Stimulated activated CD8-positive, alpha-beta memory T cell treated with anti-CD3 and anti-CD28 coated beads, Interleukin-15, amount 100 ng/mL, for 48 hours (primary cell): Measurements from ENCODE around the gene ARL8B.
A peak's percentile ranks its signal among the peaks of the same experiment; 100 is the strongest.

ENCODE experiments used
- DNase-seq, 2 donors: peaks; one replicate each; pipeline ENCODE4 v3.0.0-alpha.2; 2020; ENCODE audit warnings: low read depth in 2 of 2

Gene ARL8B

DNA sequence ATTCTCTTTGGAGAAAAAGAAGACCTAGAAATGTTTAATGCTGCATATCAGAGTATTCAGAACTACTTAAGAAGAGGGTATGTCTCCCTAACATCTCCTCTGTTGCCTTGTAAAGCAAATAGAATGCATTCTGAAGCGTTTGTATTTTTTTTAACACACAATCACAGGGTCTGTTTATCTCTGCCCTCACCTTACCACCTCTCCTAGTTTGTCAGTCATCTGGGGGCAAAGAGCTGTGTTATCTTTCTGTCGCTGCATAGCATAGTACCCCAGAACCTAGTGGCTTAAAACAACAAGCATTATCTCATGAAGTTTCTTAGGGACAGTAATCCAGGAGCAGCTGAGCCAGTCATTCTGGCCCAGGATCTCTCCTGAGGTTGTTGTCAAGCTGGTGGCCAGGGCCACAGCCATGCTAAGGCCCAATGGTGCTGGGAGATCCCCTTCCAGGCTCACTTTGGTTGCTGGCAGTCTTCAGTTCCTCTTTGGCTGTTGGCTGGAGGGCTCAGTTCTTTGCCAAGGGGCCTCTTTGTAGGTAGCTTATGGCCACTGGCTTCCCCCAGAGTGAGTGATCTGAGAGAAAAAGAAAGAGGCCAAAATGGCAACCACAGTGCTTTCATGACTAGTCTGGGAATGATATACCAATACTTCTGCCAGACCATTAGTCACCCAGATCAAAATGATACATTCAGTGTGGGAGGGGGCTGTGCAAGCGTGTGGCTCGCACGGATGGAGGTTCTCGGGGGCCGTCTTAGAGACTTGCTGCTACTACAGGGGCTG lies 83.3 kb downstream of the ARL8B start:
- DNase-seq: peak in 1 of 2 donors; percentile 63

DNA sequence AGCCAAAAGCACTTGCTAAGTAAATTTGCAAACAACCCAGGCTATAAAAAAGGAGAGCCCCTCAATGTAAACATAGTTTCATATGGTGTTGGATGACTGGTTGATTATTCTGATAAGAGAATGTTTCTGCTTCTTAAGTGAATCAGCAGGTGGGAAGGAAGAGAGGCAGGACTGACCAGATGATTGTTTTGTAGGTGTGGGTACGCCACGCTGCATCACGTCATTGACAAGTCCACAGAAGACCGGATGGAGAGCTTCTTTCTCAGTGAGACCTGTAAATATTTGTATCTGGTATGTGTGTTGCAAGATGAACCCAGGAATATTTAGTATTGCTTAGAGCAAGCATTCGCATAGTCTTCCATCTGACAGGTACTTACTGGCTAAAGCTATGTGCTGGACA lies 88.8 kb downstream of the ARL8B start:
- DNase-seq: no peak

DNA sequence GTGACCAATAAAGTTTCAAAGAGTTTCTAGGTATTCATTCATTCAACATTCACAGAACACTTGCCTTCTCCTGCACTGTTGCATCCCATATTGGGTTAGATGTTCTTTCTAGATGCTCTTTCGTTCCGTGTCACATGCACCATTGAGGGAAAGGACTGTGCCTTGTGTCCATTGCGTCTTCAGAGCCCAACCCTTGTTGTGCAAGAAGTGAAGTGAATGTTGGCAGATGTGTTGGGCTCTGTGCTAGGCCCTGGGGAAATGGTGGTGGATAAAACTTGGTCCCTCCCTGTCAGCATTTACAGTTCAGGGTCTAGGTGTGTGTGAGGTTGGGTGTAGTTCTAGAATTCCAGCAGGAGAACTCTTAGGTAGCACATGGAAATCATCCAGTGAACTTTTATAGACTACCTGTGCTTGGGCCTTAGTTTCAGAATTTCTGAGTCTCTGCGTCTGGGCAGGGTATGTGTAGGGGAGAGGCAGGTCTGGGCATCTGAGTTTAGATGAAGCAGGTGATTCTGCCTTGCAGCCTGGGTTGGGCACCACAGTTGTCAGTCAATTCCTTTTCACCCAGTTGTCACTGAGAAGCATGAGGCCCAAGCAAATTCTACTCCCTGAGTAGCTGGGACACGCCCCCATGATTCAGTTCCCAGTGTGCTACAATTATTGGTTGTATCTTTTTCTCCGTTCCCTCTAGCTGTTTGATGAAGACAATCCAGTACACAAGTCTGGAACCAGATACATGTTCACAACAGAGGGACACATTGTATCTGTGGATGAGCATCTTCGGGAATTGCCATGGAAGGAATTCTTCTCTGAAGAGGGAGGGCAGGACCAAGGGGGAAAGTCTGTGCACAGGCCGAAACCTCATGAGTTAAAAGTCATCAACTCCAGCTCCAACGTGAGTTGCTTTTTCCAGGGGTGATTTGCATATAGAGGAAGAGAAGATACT lies 90.8 kb downstream of the ARL8B start:
- no peak for DNase-seq

DNA sequence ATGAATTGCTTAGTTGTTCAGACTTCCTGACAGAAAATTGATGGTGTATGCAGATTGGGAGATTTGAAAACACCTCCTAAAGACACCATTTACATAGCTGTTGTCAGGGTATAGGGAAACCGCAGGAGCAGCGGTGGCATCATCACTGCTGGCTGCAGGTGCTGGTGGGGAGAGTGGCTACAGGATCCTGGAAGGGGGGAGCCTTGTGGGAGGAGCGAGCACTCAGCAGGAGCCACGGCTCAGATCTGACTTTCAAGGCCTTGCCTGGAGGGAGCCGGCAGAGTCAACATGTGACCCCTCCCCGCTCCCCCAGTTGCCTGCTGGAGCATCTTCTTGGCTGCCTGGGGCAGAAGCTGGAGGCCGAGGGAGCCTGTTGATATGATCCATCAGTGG lies 91.5 kb downstream of the ARL8B start:
- no peak for DNase-seq

DNA sequence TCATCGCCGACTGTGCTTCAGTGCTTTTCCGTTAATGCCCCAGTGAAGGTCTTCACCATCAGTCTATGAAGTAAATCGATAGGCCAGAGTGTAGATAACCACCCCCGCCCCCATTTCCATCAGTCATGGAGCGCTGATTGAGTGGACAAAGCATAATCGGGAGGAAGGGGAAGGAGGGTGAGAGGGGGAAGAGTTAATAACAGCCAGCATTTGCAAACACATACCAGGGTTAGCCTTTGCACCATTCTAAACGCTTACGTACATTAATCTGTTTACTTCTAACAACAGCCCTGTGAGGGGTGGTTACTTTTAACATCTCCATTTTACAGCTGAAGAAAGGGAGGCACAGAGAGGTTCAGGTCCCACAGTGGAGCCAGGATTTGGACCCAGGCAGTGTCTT lies 92.3 kb downstream of the ARL8B start:
- DNase-seq: no peak

DNA sequence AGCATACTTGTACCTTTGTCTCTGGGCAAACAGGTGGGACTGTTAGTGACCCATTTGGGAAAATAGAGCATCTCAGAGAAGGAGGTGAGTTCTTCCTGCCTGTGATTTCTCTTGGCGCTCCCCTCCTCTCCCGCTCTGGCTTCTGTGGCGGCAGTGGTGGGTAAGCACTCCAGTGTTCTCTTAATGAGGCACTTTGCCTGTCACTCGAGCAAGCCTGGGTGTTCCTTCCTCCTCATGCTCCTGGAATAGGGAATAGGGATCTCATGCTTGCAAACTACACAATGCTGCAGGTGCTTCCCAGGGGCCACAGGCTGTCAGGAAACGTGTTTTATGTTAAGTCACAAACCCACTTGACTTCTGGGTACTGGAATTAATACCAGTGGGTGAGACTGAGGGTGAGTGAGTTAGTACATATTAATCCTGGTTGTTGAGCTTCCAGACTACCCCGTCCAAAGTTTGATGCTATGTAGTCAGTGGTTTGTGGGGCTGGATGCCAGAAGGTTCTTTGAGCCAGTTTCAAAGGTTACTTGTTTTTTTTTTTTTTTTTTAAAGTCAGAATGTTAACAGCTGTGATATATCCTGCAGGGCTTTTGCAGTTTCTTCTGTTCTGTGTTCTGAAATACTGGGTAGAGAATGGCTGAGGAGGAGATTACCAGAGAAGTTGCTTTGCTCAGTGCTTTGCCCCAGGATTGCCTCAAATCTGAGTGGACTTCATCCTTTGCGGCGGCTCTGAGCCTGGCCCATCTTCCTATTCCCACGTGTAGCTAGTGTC lies 95.9 kb downstream of the ARL8B start:
- no peak for DNase-seq

DNA sequence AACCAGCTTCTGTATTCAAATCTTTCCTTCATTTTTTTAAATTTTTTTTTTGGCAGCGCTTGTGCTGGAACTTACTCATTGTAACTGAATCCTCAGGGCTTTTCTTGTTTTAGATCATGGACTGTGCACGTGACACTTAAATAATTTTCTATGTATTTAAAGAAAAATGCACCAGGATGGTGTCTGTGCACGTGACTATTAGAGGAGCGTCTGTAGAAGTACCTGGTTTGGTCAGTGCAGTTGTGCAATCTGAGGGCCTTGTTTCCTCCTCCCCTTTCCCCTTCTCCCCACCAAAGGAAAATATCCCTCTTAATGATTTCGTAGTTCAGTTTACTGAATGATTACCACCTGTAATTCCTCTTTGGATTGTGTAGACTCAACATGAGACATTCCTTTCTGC lies 96.7 kb downstream of the ARL8B start:
- DNase-seq: no peak

DNA sequence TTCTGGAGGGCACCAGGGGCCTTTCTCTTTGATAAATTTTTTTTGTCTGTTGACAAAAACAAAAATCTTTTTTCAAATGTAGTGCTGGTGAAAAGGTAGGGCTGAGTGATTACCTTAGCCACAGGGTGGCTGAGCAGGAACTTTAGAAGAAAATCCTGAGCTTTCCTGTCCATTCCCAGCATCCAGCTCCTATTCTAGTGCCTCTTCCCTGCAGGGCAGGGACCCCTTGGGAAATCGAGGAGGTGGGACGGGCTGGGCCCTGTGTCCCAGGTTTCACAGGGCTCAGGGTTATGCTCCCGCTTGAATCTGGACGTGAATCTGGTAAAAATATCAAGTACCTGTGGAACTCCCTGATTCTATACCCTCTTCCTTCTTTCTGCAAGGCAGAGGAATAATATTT lies 97.1 kb downstream of the ARL8B start:
- DNase-seq: no peak

DNA sequence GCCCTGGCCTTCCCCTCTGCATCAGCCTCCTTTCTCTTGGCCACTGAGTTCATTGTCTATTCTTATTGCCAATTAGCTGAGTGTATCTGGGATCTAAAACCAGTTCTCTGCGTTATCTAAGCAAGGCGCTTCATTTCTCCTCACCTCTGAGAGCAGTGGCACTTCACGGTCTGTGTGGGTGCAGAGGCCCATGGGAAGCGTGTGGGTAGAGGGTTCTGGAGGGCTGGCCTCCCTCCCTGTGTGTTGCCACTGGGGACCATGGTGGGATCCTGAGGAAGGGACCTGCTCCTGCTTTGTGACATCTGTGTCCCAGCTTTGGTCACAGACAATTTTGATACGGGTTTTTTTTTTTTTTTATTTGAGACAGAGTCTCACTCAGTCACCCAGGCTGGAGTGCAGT lies 98.1 kb downstream of the ARL8B start:
- DNase-seq: no peak

DNA sequence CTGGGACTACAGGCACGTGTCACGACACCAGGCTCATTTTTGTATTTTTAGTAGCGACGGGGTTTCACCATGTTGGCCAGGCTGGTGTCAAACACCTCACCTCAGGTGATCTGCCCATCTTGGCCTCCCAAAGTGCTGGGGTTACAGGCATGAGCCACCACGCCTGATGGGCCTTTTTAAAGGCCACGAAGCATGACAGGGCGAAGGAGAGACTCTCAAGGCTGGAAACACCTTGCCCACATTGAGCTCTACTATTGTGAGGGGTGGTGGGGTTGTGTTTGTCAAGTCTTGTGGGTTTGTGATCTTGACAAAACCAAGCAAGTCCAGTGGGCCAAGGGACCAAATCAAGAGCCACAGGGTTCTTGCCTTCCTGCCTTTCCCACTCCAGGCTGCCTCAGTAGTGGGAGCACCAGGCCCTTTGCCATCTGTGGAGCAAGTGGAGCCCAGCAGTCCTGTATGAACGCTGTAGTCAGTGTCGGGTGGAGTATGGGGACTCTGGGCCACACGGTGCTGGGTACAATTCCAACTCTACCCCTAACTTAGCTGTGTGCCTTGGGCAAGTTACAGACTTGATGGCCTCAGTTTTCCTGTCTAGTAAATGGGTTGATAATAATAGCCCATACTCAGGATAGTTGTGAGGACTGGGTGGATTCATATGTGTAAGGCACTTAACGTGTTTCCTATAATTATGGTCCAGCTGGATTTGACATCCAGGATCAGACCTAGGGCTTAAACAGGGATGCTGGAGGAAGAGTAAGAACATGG lies 98.8 kb downstream of the ARL8B start:
- no peak for DNase-seq

DNA sequence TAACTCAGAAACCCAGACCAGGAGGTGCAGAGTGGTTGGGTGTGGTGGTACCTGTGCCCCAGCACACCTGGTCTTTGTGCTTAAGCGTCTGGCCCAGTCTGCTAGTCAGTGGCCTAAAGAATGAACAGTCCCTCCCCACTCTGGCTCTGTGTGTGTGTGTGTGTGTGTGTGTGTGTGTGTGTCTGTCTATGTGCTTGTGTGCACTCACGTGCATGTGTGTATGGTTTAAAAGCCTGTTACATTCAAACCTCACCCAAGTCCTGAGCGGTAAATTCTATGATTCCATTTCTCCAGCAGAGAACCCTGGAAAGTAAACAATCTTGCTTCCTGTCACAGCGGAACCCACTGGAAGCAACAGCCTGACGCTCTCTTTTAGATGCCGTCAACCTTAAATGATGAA lies 99.6 kb downstream of the ARL8B start:
- DNase-seq: no peak

DNA sequence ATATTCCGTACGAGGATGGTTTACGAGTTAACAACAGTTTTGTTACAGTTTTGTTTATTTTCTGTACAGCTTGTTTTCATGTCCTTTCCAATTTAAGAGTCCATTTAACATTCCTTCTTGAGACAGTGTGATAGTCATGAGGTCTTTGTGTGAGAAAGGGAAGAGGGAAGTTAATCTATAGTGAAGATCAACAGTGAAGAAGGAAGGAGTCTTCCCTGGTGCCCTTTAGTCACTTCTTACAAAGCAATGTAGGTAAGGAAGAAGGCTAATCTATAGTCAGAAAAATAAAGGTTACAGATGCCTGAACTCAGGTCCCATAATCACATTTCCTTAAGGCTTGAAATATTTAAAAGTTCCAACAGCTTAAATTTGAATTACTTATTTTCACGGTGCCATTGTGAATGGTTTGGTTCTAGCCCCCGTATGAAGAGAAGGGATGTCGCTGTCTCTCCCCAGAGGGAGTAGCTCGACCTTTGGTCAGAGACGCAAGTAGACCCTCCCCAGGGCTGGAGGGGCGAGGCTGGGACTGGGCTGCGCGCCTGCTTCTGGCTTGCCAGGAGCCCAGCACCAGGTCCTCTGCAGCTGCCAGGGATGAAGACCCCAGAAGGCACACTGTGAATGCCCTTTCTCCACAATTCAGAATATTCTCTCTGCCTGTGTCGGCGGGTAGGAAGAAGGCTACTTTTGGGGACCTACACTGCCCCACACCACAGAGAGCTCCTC lies 100.4 kb downstream of the ARL8B start:
- DNase-seq: no peak

DNA sequence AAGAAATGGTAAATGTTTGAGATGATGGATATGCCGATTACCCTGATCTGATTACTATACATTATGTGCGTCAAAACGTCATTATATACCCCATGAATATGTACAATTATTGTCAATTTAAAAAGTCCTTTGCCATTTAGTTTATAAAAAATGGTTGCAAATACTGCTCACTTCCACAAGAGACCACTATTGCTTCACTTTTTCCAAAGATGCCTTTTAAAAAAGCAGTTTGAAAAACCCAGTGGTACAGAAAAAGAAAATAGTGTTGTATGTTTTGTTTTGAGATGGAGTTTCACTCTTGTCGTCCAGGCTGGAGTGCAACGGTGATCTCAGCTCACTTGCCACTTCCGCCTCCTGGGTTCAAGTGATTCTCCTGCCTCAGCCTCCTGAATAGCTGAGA lies 104.7 kb downstream of the ARL8B start:
- DNase-seq: no peak

DNA sequence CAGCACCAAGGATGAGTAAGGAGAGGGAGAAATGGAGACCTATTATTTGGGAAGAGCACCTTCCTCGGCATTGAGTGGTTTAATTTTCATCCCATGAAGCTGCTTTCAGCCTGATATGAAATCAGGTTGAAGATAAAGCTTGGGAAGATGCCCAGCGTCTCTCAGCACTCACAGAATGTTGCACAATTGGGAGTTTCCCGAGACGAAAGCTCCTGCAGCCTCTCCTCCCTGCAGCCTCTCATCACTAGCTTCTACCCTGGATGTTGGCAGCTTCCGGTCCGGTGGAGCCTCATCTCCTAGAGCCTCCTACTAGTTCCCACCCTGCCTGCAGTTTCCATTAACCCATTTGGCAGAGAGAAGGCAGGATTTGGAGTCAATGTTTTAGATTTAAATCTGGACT lies 105.7 kb downstream of the ARL8B start:
- DNase-seq: no peak

DNA sequence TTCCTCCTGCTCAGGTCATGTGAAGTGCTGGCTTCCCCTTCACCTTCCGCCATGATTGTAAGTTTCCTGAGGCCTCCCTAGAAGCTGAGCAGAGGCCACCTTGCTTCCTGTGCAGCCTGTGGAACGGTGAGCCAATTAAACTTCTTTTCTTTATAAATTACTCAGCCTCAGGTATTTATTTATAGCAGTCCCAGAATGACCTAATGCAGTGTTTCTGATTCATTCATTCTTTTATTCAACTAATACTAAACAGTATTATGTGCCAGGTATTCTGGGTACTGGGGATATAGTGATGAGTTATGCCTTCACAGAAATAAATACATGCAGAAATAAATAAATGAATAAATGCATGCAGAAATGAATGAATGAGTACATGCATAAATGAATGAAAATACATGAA lies 107.3 kb downstream of the ARL8B start:
- no peak for DNase-seq
